Measurements from ENCODE around the gene TIMP1.

DNA sequence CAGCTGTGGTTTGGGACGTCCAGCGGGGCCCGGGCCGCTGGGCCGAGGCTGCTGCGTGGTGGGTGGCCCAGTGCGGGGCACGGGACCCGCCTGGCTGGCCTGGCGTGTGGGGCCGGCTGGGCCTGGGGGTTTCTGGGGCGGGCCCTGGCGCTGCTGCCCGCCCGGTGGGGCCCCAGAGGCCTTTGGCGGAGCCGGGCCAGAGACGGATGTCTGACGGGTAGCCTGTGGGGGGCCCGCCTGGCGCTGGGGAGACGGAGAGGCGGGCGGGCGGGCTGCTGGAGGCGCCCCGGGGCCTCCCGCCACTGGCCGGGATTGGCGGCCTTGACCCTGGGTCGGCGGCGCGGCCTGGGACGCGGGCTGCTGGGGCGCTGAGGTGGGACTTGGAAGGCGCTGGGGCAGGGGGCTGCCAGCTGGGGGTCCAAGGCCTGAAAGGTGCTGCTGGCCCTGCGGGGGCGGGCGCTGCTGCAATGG lies 8.1 kb upstream of the TIMP1 start:
- TF ChIP-seq, protein P1, sequence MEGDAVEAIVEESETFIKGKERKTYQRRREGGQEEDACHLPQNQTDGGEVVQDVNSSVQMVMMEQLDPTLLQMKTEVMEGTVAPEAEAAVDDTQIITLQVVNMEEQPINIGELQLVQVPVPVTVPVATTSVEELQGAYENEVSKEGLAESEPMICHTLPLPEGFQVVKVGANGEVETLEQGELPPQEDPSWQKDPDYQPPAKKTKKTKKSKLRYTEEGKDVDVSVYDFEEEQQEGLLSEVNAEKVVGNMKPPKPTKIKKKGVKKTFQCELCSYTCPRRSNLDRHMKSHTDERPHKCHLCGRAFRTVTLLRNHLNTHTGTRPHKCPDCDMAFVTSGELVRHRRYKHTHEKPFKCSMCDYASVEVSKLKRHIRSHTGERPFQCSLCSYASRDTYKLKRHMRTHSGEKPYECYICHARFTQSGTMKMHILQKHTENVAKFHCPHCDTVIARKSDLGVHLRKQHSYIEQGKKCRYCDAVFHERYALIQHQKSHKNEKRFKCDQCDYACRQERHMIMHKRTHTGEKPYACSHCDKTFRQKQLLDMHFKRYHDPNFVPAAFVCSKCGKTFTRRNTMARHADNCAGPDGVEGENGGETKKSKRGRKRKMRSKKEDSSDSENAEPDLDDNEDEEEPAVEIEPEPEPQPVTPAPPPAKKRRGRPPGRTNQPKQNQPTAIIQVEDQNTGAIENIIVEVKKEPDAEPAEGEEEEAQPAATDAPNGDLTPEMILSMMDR (IDR thresholded peaks at IDR 0.05): no peak
- no peak for TF ChIP-seq POLR2A (IDR thresholded peaks at IDR 0.05)

All from esophagus squamous epithelium (tissue), 4 donors.